ENCODE measurements around the gene MLST8.

The MLST8 gene, protein sequence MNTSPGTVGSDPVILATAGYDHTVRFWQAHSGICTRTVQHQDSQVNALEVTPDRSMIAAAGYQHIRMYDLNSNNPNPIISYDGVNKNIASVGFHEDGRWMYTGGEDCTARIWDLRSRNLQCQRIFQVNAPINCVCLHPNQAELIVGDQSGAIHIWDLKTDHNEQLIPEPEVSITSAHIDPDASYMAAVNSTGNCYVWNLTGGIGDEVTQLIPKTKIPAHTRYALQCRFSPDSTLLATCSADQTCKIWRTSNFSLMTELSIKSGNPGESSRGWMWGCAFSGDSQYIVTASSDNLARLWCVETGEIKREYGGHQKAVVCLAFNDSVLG

DNA sequence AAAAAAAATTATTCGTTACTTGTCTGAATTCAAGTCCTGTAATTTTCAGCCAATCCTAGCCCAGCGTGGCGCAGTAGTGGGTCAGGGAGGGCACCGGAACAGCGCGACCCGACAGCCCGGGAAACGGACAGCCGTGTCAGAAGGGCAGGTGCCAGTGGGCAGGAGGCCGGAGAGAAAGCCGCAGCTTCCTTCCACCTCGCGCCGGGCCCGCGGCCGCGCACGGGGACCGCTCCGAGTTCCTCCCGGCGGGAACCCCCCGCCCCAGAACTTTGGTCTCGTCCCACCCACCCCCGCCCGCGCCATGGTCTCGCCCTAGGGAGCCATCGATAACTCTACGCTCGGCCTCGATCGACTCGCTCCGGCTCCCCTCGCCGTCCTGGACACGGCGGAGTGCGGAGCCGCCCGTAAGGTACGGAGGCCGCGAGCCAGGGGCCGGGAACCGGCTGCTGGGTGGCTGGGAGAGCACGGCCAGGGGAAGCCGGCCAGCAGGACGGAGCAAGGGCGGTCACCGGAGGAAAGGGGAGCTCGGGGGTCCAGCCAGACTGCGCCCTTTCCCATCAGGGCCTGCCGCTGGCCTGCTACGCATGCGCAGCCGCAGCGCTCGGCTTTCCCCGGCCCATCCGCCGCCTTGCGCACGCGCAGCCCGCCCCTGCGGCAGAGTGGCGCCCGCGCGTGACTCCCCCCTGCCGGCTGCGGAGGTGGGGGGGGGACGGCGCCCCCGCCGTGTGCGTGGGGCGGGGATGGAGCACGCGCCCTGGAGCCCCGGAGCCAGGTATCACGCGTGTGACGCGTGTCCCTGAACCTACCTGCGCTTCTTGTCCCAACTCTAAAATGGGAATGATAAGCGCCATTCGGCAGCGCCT, at the start of gene MLST8:
TSS of gene MLST8 (plus strand) at position 351 of the 863 bp plus-strand sequence. CDS start 632 bp downstream, outside the sequence.
- peak; percentile 69 for DNase-seq (ENCODE audit: low read depth)

DNA sequence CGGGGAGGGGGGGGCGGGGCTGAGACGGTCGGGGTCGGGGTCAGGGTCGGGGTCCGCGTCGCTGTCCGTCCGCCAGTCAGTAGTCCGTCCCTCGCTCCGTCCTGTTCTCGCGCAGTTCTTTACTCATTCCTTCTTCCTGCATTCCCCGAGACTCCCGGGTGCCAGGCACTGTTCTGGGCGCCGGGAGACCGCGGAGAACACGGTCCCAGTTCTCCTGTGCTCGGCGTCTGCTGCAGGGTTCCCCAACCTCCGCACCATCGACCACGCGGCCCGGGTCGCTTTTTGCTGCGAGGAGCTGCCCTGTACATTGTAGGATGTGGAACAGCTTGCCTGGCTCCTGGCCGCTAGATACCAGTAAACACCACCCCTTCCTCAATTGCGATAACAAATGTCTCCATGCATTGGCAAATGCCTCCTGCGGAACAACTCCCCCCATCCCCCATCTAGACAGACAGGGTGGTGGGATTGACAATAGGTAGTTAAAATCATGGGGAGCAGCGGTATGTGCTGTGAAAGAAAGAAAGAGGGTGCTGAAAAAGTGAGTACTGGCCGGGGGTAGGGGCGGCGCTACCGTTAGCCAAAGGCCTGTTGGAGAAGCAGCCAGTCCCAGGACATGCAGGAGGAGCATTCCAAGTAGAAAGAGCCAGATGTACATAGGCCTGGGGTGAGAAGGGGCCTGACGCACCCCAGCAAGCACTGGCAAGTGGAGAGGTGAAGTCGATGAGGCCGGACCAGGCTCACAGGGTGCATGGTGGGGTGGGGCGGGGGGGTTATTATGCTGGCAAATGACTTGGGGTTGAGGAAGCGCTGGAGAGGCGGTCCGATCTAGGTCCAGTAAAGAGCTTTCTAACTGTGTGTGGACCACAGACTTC, 49.0 kb upstream of the MLST8 start:
- no peak for DNase-seq (ENCODE audit: low read depth)

DNA sequence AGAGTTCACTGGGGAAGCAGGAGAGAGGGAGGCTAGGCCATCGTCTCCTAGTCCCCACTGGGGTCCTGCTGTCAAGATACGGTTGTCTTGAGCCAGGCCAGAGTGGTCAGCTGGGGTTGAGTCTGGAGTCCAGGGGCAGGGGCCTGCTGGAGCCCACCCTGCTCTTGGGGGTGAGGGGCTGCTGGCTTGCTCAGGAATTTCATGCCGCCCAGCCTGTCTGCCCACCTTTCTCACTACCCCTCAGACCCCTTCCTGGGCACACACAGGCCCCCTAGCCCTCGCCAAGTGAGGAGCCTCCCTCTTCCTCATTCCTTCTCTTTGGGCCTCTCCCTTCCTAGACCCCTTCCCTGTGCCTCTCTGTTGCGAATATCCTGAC, 48.4 kb upstream of the MLST8 start:
- no peak for DNase-seq (ENCODE audit: low read depth)

DNA sequence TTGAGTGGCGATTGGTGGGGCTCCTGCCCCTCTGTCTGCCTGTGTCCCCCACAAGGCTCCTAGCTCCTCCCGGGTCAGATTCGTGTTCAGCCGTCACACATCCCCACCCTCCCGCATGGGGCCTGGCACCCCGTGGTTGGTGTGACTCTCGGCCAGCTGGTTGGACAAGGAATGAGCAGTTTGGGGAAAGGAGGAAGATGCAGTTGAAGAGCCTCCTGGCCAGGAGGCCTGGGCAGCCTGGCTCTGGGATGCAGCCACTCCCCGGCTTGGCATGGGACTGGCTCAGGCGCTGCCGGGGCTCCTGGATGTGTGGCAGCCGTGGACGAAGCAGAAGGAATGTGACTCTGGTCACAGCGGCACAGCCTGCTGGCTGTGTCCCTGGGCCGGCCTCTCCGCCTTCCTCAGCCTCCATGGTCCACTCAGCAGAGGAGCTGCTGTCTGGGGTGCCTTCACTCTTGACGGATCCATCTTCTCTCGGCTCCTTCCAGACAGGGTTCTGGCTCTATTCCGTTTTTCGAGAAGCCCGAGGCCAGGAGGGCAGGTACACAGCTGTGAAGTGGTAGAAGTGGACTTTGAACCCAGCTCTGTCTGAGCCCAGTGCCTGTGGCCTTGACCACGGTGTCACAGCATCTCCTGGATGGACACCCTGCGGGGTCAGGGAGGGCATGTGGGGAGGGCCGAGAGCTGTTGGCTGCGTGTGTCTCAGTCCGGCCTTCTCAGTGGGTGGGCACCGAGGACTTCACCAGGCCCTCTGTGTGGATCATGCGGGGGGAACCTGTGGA, 47.6 kb upstream of the MLST8 start:
- DNase-seq (ENCODE audit: low read depth) = no peak

DNA sequence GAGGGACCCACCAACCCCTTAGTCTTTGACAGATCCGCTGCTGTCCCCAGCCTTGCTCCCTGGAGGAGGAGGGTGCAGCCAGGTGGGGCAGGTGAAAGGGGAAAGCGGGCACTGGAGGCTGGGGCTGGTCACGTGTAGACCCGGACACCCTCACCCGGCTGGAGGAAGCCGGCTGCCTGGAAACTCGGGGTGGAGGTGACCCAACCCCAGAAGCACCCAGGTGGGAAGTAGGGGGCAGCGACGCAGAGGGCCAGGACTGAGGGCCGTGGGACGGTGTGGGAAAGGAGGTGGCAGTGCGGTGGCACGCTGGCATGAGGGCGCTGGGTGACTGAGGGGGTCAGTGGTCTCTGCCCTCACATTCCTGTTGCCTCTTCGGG, 47.0 kb upstream of the MLST8 start:
- no peak for DNase-seq (ENCODE audit: low read depth)

DNA sequence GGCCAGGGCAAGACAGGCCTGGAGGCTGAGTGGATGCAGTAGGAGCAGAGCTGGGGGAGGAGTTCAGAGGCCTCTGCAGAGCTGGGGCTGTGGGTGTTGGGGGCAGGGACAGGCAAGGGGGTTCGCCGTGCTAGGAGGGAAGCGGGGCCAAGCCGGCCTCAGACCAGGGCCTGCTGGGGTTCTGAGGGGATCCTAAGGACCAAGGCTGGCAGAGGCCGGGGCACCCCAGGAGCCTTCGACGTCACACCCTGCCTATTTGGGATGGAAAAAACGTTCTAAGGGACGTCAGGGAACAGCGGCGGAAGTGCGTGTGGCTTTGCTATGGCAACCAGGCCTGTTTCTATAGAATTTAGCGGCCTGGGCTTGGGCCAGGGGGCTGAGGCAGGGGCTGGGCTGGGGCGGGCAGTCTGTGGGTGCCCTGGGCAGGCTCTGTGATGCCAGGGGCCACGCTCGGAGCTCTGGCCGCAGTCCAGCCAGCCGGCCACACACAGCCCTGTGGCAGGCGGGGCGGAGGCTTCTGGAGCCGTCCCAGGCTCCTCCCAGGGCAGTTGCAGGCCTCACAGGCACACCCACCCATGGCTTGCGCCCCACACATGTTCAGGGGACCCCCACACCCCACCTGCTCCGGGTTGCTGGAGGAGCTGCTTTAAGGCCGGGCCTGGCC, 45.9 kb upstream of the MLST8 start:
- no peak for DNase-seq (ENCODE audit: low read depth)

DNA sequence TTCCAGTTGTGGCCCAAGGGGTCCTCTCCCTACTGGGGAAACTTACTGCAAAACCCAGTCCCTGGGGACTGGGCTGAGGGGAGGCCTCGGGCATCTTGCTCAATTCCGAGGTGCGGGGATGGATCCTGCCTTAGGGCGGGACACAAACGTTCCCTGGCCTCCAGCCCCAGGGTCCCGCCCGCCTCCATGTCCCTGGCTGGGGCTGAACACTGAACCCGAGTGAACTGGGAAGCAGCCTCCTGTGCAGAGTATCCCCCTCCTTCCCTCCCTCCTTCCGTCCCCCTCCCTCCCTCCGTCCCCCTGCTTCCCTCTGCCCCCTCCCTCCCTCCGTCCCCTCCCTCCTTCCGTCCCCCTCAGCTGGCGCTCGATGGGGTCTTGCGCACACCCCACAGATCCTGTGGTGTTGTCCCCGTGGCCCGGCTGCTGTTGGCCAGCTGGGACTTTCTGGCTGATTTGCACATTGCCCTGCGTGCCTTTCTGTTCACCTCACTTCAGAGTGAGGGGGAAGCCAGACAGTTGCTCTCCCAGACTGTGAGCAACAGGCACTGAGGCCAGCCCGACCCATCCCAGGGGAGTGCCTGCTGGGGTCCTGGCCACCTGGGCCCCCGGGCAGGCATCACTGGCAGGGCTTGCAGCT, 44.2 kb upstream of the MLST8 start:
- DNase-seq (ENCODE audit: low read depth) = no peak

DNA sequence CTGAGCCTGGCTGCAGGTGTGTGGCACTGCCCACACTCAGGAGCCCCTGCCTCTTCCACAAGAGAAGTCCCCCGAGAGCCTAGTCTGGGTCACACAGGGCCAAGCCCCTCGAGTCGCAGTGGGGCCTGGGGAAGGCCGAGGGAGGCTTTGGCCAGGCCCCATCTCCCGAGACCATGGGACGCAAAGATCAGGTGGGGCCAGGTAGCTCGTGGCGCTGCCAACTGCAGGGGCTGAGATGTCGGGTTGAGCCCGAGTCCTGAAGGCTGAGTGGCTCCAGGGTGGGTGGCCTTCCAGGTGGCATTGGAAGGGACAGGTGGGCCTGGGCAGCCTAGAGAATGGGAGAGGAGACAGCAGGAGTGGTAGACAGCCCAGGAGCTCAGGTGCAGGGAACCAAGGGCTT, 43.3 kb upstream of the MLST8 start:
- no peak for DNase-seq (ENCODE audit: low read depth)

DNA sequence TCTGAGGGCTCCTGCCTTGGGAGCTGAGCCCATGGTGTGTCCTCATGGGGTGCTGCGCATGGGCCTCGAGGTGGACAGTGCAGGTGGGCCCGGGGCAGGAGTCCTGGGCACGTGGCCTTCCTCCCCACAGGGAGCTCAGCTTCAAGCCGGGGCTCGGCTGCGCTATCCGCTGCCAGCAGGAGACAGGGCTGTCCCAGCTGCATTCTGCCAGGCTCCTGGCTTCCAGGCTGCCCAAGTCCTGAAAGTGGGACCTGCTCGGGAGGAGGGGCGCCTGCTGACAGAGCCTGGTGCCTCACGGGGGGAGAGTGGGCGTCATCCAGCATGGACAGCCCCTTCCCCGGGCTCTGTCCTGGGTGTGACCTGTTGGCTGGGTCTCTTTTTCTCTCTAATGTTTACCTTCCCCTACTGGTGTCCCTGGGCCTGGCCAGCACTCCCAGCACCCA, 42.6 kb upstream of the MLST8 start:
- DNase-seq (ENCODE audit: low read depth) = no peak

DNA sequence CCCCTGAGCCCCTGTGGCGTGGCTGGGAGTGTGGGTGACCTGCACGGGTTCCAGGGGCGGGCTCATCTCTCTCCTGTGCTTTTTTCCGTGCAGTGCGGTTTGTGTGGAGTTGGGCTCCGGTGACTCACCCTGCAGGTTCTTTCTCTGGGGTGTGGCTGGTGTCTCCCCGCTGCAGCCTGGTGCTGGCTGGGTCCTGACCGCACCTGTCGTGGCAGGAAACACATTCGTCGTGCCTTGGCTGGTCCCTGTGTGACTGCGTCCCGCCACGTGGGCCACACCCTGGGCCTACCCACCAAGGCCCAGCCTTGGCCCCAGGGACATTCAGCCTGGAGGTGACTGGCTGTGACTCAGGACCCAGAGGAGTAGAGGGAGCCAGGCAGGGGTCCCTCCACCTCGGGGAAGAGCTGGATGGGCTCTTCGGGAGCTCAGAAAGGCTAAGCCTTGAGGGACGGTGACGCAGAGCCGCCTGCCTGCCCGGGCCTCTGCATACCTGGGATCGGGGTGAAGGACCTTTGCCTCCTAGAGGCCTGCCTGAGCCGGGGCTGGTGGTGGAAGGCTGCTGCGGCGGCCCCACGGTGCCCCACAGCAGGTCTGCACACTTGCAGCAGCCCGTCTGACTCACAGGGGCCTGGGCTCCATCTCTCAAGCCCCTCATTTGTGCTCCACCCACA, 41.9 kb upstream of the MLST8 start:
- DNase-seq (ENCODE audit: low read depth) = no peak

DNA sequence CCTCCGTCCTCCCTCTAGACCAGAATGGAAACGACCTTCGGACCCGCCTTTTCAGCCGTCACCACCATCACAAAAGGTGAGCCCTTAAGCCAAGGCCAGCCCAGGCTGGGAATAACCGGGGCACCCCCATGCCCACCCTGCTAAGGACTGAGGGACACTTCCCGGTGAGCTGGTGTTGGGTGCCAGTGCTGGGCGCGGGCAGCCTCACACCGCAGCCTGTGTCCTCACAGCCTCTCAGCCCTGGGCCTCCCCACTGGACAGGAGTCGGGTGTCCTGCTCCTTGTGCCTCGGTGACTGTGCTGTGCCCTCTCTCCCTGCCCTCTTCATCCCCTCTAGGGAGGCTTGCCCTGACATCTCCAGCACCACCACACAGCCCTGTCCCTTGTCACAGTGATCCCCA, 39.4 kb upstream of the MLST8 start:
- no peak for DNase-seq (ENCODE audit: low read depth)

DNA sequence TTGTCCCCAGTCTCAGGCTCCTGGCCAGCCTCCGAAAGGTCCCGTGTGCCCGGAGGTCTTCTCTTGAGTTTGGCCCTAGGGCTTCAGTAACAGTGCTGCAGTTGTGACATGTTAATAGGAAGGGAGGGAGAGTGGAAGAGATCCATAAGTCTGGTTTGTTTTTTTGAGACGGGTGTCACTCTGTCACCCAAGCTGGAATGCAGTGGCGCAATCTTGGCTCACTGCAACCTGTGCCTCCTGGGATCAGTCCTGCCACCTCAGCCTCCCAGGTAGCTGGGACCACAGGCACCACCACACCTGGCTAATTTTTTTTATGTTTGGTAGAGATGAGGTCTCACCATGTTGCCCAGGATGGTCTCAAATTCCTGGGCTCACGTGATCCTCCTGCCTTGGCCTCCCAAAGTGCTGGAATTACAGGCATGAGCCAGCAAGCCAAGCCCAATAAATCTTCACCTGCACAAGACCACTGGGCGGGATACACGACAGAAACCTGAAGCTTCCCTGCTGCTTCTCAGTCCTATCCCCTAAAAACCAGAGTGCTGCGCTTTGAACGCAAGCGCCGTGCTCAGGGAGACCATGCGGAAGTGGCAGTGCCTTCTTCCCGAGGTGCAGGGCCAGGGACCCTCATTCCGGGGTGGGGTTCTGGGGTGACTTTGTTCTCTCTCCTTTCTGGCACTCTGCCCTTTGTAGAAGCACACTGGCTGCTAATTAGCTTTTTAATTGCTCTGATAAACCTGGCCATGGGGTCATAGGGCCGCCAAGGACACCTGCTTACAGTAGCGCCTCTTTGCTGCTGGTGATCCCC, 38.8 kb upstream of the MLST8 start:
- DNase-seq (ENCODE audit: low read depth) = no peak

DNA sequence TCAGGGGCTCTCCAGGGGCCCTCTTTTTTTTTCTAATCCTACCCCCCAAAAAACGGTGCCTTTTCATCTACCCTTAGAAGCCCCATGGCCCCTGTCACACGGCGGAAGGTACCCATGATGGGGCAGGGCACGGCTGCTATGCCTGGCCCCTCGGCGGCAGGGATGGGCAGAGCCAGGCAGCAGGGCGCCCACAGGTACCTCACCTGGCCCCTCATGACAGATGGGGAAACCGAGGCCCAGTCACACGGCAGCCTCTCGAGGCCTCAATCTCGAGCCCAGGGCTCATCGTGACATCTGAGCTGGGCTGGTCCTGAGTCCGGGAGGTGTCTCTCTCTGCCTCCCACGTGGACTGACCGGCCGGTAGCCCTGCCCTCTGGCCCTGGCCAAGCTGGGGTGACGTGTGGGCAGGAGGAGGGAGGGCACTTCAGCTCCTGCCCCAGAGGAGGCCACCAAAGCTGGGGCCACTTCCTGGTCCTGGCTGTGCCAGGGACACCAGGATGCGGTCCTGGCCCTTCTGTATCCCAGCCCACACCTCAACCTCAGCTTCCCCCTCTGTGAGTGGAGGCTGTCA, 38.1 kb upstream of the MLST8 start:
- DNase-seq (ENCODE audit: low read depth) = no peak

DNA sequence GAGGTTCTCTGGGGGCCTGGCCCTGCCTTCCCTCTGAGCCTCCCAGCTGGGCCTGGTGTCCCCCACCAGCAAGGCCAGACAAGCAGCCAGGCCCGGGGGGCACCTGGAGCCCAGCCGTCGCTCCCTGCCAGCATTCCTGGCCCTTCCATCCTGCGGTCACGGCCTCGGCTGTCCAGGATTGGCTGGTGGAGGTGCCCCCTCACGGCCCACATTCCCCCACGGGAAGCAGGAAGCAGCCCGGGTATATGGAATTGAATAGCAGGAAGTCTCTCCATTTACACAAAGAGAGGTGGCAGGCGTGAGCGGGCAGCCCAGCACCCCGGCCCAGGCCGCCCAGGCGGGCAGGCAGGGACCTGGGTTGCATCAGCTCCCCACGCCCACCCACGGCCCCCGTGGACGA, 35.2 kb upstream of the MLST8 start:
- DNase-seq (ENCODE audit: low read depth) = no peak

DNA sequence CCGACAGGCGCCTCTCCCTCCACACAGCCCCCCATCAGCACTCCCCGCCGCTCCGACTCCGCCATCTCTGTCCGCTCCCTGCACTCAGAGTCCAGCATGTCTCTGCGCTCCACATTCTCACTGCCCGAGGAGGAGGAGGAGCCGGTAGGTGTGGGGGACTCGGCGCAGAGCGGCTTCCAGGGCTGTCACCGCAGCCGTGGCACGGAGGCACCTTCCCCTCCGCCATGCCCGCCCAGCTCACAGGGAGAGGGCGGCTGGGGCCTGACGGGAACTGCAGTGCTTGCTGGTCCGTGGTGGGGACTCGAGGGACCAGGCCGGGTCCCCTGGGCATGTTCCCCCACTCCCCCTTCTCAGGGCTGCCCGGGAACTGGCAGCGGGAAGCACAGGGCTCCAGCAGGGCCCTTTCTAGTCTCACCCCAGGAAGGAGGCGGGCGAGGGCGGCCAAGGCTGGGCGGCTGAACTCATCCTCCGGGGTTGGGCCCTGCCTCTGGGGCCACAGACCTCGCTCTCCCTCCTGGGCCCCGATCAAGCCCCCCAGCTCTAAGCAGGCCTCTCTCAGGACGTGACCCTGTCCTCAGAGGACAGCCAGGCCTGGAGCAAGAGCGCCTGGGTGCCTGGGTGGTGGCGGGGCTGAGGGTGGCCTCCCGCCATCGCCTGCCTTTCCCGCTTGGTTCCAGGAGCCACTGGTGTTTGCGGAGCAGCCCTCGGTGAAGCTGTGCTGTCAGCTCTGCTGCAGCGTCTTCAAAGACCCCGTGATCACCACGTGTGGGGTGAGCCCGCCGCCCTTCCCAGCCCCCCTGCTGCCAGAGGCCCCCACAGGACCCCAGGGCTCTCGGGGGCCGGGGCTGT, 34.4 kb upstream of the MLST8 start:
- DNase-seq (ENCODE audit: low read depth) = no peak

DNA sequence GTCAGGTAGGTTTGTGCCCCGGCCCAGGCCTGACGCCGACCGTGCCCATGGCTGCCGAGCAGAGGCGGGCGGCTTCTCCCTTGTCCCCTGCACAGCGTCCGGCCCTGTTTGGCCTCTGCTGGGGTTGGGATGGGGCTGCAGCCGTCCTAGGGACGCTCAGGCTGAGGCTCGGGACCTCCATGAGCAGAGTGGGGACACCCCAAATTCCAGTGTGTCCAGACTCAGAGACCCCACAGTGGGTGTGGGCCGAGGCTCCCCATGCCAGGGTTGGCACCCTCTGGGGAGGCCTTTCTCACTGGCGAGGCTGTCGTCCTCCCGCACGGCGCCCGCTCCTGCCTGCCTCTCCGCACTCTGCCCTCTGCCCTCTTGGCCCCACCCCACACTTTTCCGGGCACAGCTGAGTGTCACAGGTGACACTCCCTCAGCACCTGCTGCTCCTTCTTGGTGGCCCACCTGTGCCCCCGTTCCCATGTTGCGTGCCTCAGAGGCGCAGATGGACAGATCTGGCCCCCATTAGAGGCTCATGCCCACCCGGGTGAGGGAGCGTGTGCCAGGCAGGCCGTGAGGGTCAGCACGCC, 33.6 kb upstream of the MLST8 start:
- DNase-seq (ENCODE audit: low read depth) = no peak

DNA sequence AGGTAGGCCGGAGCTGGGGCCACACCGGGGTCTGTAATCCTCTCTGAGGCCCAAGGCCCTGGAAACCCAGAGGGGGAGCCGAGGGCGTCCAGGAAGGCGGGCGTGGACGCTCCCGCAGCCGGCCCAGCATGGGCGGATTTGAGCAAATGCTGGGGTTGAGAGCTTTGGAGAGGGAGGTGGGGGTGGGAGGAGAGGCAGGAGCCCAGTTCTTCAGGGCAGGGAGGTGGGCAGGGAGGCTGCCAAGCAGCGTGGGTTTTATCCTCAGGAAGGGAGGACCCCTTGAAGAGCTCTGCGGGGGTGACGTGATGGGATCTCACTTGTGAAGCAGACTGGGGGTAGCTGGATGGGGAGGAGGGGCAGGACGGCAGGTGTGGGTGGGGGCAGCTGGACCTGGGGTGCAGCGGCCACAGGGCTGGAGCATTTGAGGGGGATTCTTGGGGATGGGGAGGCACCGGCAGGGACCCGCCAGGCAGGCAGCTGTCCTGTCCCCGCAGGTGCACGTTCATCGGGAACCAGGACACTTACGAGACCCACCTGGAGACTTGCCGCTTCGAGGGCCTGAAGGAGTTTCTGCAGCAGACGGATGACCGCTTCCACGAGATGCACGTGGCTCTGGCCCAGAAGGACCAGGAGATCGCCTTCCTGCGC, 32.4 kb upstream of the MLST8 start:
- DNase-seq (ENCODE audit: low read depth) = no peak

All from HS-27A (cell line).